ENCODE data around the gene MAP2K3.
"Not testable (repeated sequence)": the region's sequence is repeated elsewhere in the genome, so short reads cannot be mapped to it uniquely, and the experiment has no call there.

MAP2K3 gene

GRCh38 chr17:21346107-21346506, 61.6 kb downstream of the MAP2K3 start:
- not testable (repeated sequence) for H3K9me3 ChIP-seq (ENCODE audit: control insufficient read depth in 2 of 2, low read length in 2 of 2); H3K9ac ChIP-seq (ENCODE audit: low read depth in 1 of 2, low read length in 2 of 2); H3K27ac ChIP-seq (ENCODE audit: low read depth in 2 of 2, low read length in 2 of 2); H3K27me3 ChIP-seq (ENCODE audit: control insufficient read depth in 2 of 2, insufficient read depth in 2 of 2, low read length in 2 of 2); H3K4me3 ChIP-seq (ENCODE audit: low read length in 2 of 2); H3K4me1 ChIP-seq (ENCODE audit: control insufficient read depth in 2 of 2, insufficient read depth in 2 of 2, low read length in 2 of 2); H3K36me3 ChIP-seq (ENCODE audit: control insufficient read depth in 2 of 2, insufficient read depth in 2 of 2, low read length in 2 of 2)

- H3K36me3 ChIP-seq (ENCODE audit: control insufficient read depth in 2 of 2, insufficient read depth in 2 of 2, low read length in 2 of 2); H3K4me1 ChIP-seq (ENCODE audit: control insufficient read depth in 2 of 2, insufficient read depth in 2 of 2, low read length in 2 of 2): not testable (repeated sequence)
Measured at GRCh38 chr17:21346651-21347250, 62.2 kb downstream of the MAP2K3 start.

GRCh38 chr17:21347660-21348059, 63.1 kb downstream of the MAP2K3 start:
- not testable (repeated sequence) for H3K4me1 ChIP-seq (ENCODE audit: control insufficient read depth in 2 of 2, insufficient read depth in 2 of 2, low read length in 2 of 2); H3K27me3 ChIP-seq (ENCODE audit: control insufficient read depth in 2 of 2, insufficient read depth in 2 of 2, low read length in 2 of 2); H3K27ac ChIP-seq (ENCODE audit: low read depth in 2 of 2, low read length in 2 of 2); H3K4me3 ChIP-seq (ENCODE audit: low read length in 2 of 2); H3K9ac ChIP-seq (ENCODE audit: low read depth in 1 of 2, low read length in 2 of 2); H3K36me3 ChIP-seq (ENCODE audit: control insufficient read depth in 2 of 2, insufficient read depth in 2 of 2, low read length in 2 of 2); H3K9me3 ChIP-seq (ENCODE audit: control insufficient read depth in 2 of 2, low read length in 2 of 2)

More at GRCh38 chr17:21346651-21347250, 62.2 kb downstream of the MAP2K3 start:
- not testable (repeated sequence) for H3K27ac ChIP-seq (ENCODE audit: low read depth in 2 of 2, low read length in 2 of 2); H3K4me3 ChIP-seq (ENCODE audit: low read length in 2 of 2); H3K27me3 ChIP-seq (ENCODE audit: control insufficient read depth in 2 of 2, insufficient read depth in 2 of 2, low read length in 2 of 2); H3K9ac ChIP-seq (ENCODE audit: low read depth in 1 of 2, low read length in 2 of 2); H3K9me3 ChIP-seq (ENCODE audit: control insufficient read depth in 2 of 2, low read length in 2 of 2)

GRCh38 chr17:21348081-21348925, 63.8 kb downstream of the MAP2K3 start:
- not testable (repeated sequence) for H3K4me3 ChIP-seq (ENCODE audit: low read length in 2 of 2); H3K27ac ChIP-seq (ENCODE audit: low read depth in 2 of 2, low read length in 2 of 2); H3K9ac ChIP-seq (ENCODE audit: low read depth in 1 of 2, low read length in 2 of 2); H3K4me1 ChIP-seq (ENCODE audit: control insufficient read depth in 2 of 2, insufficient read depth in 2 of 2, low read length in 2 of 2); H3K9me3 ChIP-seq (ENCODE audit: control insufficient read depth in 2 of 2, low read length in 2 of 2); H3K27me3 ChIP-seq (ENCODE audit: control insufficient read depth in 2 of 2, insufficient read depth in 2 of 2, low read length in 2 of 2); H3K36me3 ChIP-seq (ENCODE audit: control insufficient read depth in 2 of 2, insufficient read depth in 2 of 2, low read length in 2 of 2)

GRCh38 chr17:21348926-21349261, 64.4 kb downstream of the MAP2K3 start:
- not testable (repeated sequence) for H3K9ac ChIP-seq (ENCODE audit: low read depth in 1 of 2, low read length in 2 of 2); H3K4me3 ChIP-seq (ENCODE audit: low read length in 2 of 2); H3K27ac ChIP-seq (ENCODE audit: low read depth in 2 of 2, low read length in 2 of 2); H3K36me3 ChIP-seq (ENCODE audit: control insufficient read depth in 2 of 2, insufficient read depth in 2 of 2, low read length in 2 of 2); H3K27me3 ChIP-seq (ENCODE audit: control insufficient read depth in 2 of 2, insufficient read depth in 2 of 2, low read length in 2 of 2); H3K4me1 ChIP-seq (ENCODE audit: control insufficient read depth in 2 of 2, insufficient read depth in 2 of 2, low read length in 2 of 2); H3K9me3 ChIP-seq (ENCODE audit: control insufficient read depth in 2 of 2, low read length in 2 of 2)

GRCh38 chr17:21349358-21350050, 65.0 kb downstream of the MAP2K3 start:
- not testable (repeated sequence) for H3K9me3 ChIP-seq (ENCODE audit: control insufficient read depth in 2 of 2, low read length in 2 of 2); H3K4me3 ChIP-seq (ENCODE audit: low read length in 2 of 2); H3K36me3 ChIP-seq (ENCODE audit: control insufficient read depth in 2 of 2, insufficient read depth in 2 of 2, low read length in 2 of 2); H3K27ac ChIP-seq (ENCODE audit: low read depth in 2 of 2, low read length in 2 of 2); H3K9ac ChIP-seq (ENCODE audit: low read depth in 1 of 2, low read length in 2 of 2); H3K27me3 ChIP-seq (ENCODE audit: control insufficient read depth in 2 of 2, insufficient read depth in 2 of 2, low read length in 2 of 2); H3K4me1 ChIP-seq (ENCODE audit: control insufficient read depth in 2 of 2, insufficient read depth in 2 of 2, low read length in 2 of 2)

GRCh38 chr17:21350495-21350894, 66.0 kb downstream of the MAP2K3 start:
- not testable (repeated sequence) for H3K9ac ChIP-seq (ENCODE audit: low read depth in 1 of 2, low read length in 2 of 2); H3K27me3 ChIP-seq (ENCODE audit: control insufficient read depth in 2 of 2, insufficient read depth in 2 of 2, low read length in 2 of 2); H3K27ac ChIP-seq (ENCODE audit: low read depth in 2 of 2, low read length in 2 of 2); H3K4me1 ChIP-seq (ENCODE audit: control insufficient read depth in 2 of 2, insufficient read depth in 2 of 2, low read length in 2 of 2); H3K36me3 ChIP-seq (ENCODE audit: control insufficient read depth in 2 of 2, insufficient read depth in 2 of 2, low read length in 2 of 2); H3K9me3 ChIP-seq (ENCODE audit: control insufficient read depth in 2 of 2, low read length in 2 of 2); H3K4me3 ChIP-seq (ENCODE audit: low read length in 2 of 2)

- no peak overlapping the region for H3K4me3 ChIP-seq (ENCODE audit: low read length in 2 of 2)
- H3K36me3 ChIP-seq (ENCODE audit: control insufficient read depth in 2 of 2, insufficient read depth in 2 of 2, low read length in 2 of 2), result no peaks in the 10 kb centered on the region
- no peaks in the 10 kb centered on the region for H3K27me3 ChIP-seq (ENCODE audit: control insufficient read depth in 2 of 2, insufficient read depth in 2 of 2, low read length in 2 of 2)
- no peaks in the 10 kb centered on the region for H3K4me1 ChIP-seq (ENCODE audit: control insufficient read depth in 2 of 2, insufficient read depth in 2 of 2, low read length in 2 of 2)
- no peak overlapping the region for H3K27ac ChIP-seq (ENCODE audit: low read depth in 2 of 2, low read length in 2 of 2)
- H3K9me3 ChIP-seq (ENCODE audit: control insufficient read depth in 2 of 2, low read length in 2 of 2), result no peaks in the 10 kb centered on the region
- no peak overlapping the region for H3K9ac ChIP-seq (ENCODE audit: low read depth in 1 of 2, low read length in 2 of 2)
Measured at GRCh38 chr17:21351366-21352065, 67.0 kb downstream of the MAP2K3 start.

- H3K9me3 ChIP-seq (ENCODE audit: control insufficient read depth in 2 of 2, low read length in 2 of 2), result no peaks in the 10 kb centered on the region
- H3K27me3 ChIP-seq (ENCODE audit: control insufficient read depth in 2 of 2, insufficient read depth in 2 of 2, low read length in 2 of 2), result no peaks in the 10 kb centered on the region
- H3K27ac ChIP-seq (ENCODE audit: low read depth in 2 of 2, low read length in 2 of 2), result no peak overlapping the region
- H3K4me1 ChIP-seq (ENCODE audit: control insufficient read depth in 2 of 2, insufficient read depth in 2 of 2, low read length in 2 of 2), result no peaks in the 10 kb centered on the region
- no peak overlapping the region for H3K4me3 ChIP-seq (ENCODE audit: low read length in 2 of 2)
- H3K9ac ChIP-seq (ENCODE audit: low read depth in 1 of 2, low read length in 2 of 2), result no peak overlapping the region
- H3K36me3 ChIP-seq (ENCODE audit: control insufficient read depth in 2 of 2, insufficient read depth in 2 of 2, low read length in 2 of 2), result no peaks in the 10 kb centered on the region
Measured at GRCh38 chr17:21352221-21352980, 67.9 kb downstream of the MAP2K3 start.

GRCh38 chr17:21352981-21353265, 68.4 kb downstream of the MAP2K3 start:
- H3K4me1 ChIP-seq (ENCODE audit: control insufficient read depth in 2 of 2, insufficient read depth in 2 of 2, low read length in 2 of 2), result no peaks in the 10 kb centered on the region

More at GRCh38 chr17:21352981-21353265, 68.4 kb downstream of the MAP2K3 start:
- no peak overlapping the region for H3K4me3 ChIP-seq (ENCODE audit: low read length in 2 of 2)
- no peak overlapping the region for H3K27ac ChIP-seq (ENCODE audit: low read depth in 2 of 2, low read length in 2 of 2)
- no peaks in the 10 kb centered on the region for H3K36me3 ChIP-seq (ENCODE audit: control insufficient read depth in 2 of 2, insufficient read depth in 2 of 2, low read length in 2 of 2)
- H3K9me3 ChIP-seq (ENCODE audit: control insufficient read depth in 2 of 2, low read length in 2 of 2), result no peaks in the 10 kb centered on the region
- H3K9ac ChIP-seq (ENCODE audit: low read depth in 1 of 2, low read length in 2 of 2), result no peak overlapping the region
- no peaks in the 10 kb centered on the region for H3K27me3 ChIP-seq (ENCODE audit: control insufficient read depth in 2 of 2, insufficient read depth in 2 of 2, low read length in 2 of 2)
